ENCODE data around the gene ACACB. TPM values are rescaled to one million over a fixed set of nuclear protein-coding genes. Genes with fewer than 3 reads are reported as not detected.
"Not testable (repeated sequence)": the region's sequence is repeated elsewhere in the genome, so short reads cannot be mapped to it uniquely, and the experiment has no call there.

ACACB gene
- total RNA-seq, 1 experiment from 2014 or later, result 8.2 TPM

GRCh38 chr12:109140560-109140959 lies 24.2 kb downstream of the ACACB start:
- TF ChIP-seq EZH2 (IDR thresholded peaks at IDR 0.05; ENCODE audit: borderline replicate concordance, low read depth, low read length, poor library complexity, severe bottlenecking) (no peak), CTCF (conservative IDR thresholded peaks at IDR 0.05; ENCODE audit: low read depth, low read length) (no peak)
- no peak for DNase-seq (ENCODE audit: low spot score)
- BruUV-seq (replicated peaks), result no TSS peak
- no peaks in the 10 kb centered on the region for H3K4me1 ChIP-seq (ENCODE audit: insufficient read depth, low read length, poor library complexity, severe bottlenecking)
- CTCF ChIA-PET, result no interaction called here
- POLR2A ChIA-PET (ENCODE audit: low non-redundant PET), result no interaction called here
- H3K36me3 ChIP-seq (ENCODE audit: insufficient read depth, low read length, poor library complexity, severe bottlenecking), result no peaks in the 10 kb centered on the region
- intact Hi-C loops (cut with micrococcal nuclease; ENCODE audit: unreplicated experiment), result no loop called here
- peaks cover 8% of the 10 kb centered on the region for H3K9me3 ChIP-seq (ENCODE audit: low read depth, low read length, poor library complexity, severe bottlenecking)
- H3K4me3 ChIP-seq (ENCODE audit: low read depth, low read length, poor library complexity, severe bottlenecking), result no peak overlapping the region
- H3K27ac ChIP-seq (ENCODE audit: low read depth, low read length, poor library complexity, severe bottlenecking), result no peak overlapping the region
- no peaks in the 10 kb centered on the region for H3K27me3 ChIP-seq (replicated peaks; ENCODE audit: insufficient read depth, low read depth, low read length, poor library complexity)

DNA sequence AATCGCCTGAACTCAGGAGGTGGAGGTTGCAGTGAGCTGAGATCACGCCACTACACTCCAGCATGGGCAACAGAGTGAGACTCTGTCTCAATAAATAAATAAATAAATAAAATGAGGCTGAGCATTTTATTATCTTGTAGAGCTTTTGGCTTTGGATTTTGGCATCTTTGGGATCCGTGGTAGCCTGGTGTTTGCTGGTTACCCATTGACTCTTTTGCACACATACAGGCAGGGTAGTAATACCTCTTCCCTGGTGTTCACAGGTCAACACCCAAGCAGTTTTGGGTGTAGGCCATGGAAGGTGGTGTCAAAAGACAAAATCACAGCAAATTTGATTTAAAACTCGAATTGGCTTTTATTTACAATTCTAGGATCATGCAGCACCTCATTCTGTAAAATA lies 27.8 kb downstream of the ACACB start:
- TF ChIP-seq CTCF (conservative IDR thresholded peaks at IDR 0.05; ENCODE audit: low read depth, low read length) (no peak), EZH2 (IDR thresholded peaks at IDR 0.05; ENCODE audit: borderline replicate concordance, low read depth, low read length, poor library complexity, severe bottlenecking) (no peak)
- DNase-seq (ENCODE audit: low spot score), result no peak
- POLR2A ChIA-PET (ENCODE audit: low non-redundant PET), result no interaction called here
- Histone ChIP-seq H3K4me1 (ENCODE audit: insufficient read depth, low read length, poor library complexity, severe bottlenecking) (no peaks in the 10 kb centered on the region), H3K9me3 (ENCODE audit: low read depth, low read length, poor library complexity, severe bottlenecking) (no peaks in the 10 kb centered on the region), H3K27ac (ENCODE audit: low read depth, low read length, poor library complexity, severe bottlenecking) (no peak overlapping the region), H3K4me3 (ENCODE audit: low read depth, low read length, poor library complexity, severe bottlenecking) (no peak overlapping the region), H3K36me3 (ENCODE audit: insufficient read depth, low read length, poor library complexity, severe bottlenecking) (no peaks in the 10 kb centered on the region), H3K27me3 (replicated peaks; ENCODE audit: insufficient read depth, low read depth, low read length, poor library complexity) (no peaks in the 10 kb centered on the region)
- intact Hi-C loops (cut with micrococcal nuclease; ENCODE audit: unreplicated experiment), result no loop called here
- CTCF ChIA-PET, result no interaction called here
- no TSS peak for BruUV-seq (replicated peaks)

GRCh38 chr12:109147126-109147525 lies 30.7 kb downstream of the ACACB start:
- POLR2A ChIA-PET (ENCODE audit: low non-redundant PET); H3K36me3 ChIP-seq (ENCODE audit: insufficient read depth, low read length, poor library complexity, severe bottlenecking); H3K4me1 ChIP-seq (ENCODE audit: insufficient read depth, low read length, poor library complexity, severe bottlenecking); CTCF ChIA-PET; H3K9me3 ChIP-seq (ENCODE audit: low read depth, low read length, poor library complexity, severe bottlenecking); intact Hi-C loops (cut with micrococcal nuclease; ENCODE audit: unreplicated experiment); DNase-seq (ENCODE audit: low spot score); H3K27ac ChIP-seq (ENCODE audit: low read depth, low read length, poor library complexity, severe bottlenecking); H3K4me3 ChIP-seq (ENCODE audit: low read depth, low read length, poor library complexity, severe bottlenecking); BruUV-seq (replicated peaks); H3K27me3 ChIP-seq (replicated peaks; ENCODE audit: insufficient read depth, low read depth, low read length, poor library complexity): not testable (repeated sequence)

GRCh38 chr12:109147954-109148353 lies 31.6 kb downstream of the ACACB start:
- intact Hi-C loops (cut with micrococcal nuclease; ENCODE audit: unreplicated experiment), result no loop called here
- H3K36me3 ChIP-seq (ENCODE audit: insufficient read depth, low read length, poor library complexity, severe bottlenecking), result no peaks in the 10 kb centered on the region

More at GRCh38 chr12:109147954-109148353, 31.6 kb downstream of the ACACB start:
- no peak for TF ChIP-seq CTCF (conservative IDR thresholded peaks at IDR 0.05; ENCODE audit: low read depth, low read length)
- no peak for TF ChIP-seq EZH2 (IDR thresholded peaks at IDR 0.05; ENCODE audit: borderline replicate concordance, low read depth, low read length, poor library complexity, severe bottlenecking)
- H3K9me3 ChIP-seq (ENCODE audit: low read depth, low read length, poor library complexity, severe bottlenecking), result no peaks in the 10 kb centered on the region
- no peak overlapping the region for H3K27ac ChIP-seq (ENCODE audit: low read depth, low read length, poor library complexity, severe bottlenecking)
- H3K4me3 ChIP-seq (ENCODE audit: low read depth, low read length, poor library complexity, severe bottlenecking), result no peak overlapping the region
- no TSS peak for BruUV-seq (replicated peaks)
- ChIA-PET CTCF (no interaction called here), POLR2A (ENCODE audit: low non-redundant PET) (no interaction called here)
- H3K4me1 ChIP-seq (ENCODE audit: insufficient read depth, low read length, poor library complexity, severe bottlenecking), result no peaks in the 10 kb centered on the region
- DNase-seq (ENCODE audit: low spot score), result no peak
- H3K27me3 ChIP-seq (replicated peaks; ENCODE audit: insufficient read depth, low read depth, low read length, poor library complexity), result no peaks in the 10 kb centered on the region

All from A673 (cell line).